Activated CD4-positive, alpha-beta T cell treated with anti-CD3 and anti-CD28 coated beads, Interleukin-2, amount 10 ng/mL, durations not matched to agents 24 days and 14 days (primary cell): ENCODE data around the gene EPHB1. TPM values are rescaled to one million over a fixed set of nuclear protein-coding genes. Genes with fewer than 3 reads are reported as not detected.
"Not testable (repeated sequence)": the region's sequence is repeated elsewhere in the genome, so short reads cannot be mapped to it uniquely, and the experiment has no call there.

Source experiments
- DNase-seq: peaks from one replicate; pipeline ENCODE4 v3.0.0; 2022
- H3K27ac Mint-ChIP-seq: one replicate; pipeline ENCODE4 v1.8.0; 2022; ENCODE audit warnings: mild to moderate bottlenecking, mixed read lengths
- H3K27me3 Mint-ChIP-seq: one replicate; pipeline ENCODE4 v1.8.0; 2022; ENCODE audit warnings: mixed read lengths
- H3K36me3 Mint-ChIP-seq: one replicate; pipeline ENCODE4 v1.8.0; 2022; ENCODE audit warnings: low read depth, mild to moderate bottlenecking, mixed read lengths
- H3K4me1 Mint-ChIP-seq: one replicate; pipeline ENCODE4 v1.8.0; 2021; ENCODE audit warnings: mixed read lengths
- H3K4me3 Mint-ChIP-seq: one replicate; pipeline ENCODE4 v1.8.0; 2022; ENCODE audit warnings: mild to moderate bottlenecking, moderate library complexity, mixed read lengths
- H3K9me3 Mint-ChIP-seq: one replicate; pipeline ENCODE4 v1.8.0; 2021; ENCODE audit warnings: mixed read lengths
- intact Hi-C: fragments of 100-400 bp; cut with micrococcal nuclease; formaldehyde crosslinking; loops from one replicate; pipeline ENCODE4 v1.15.1; 2023
- total RNA-seq: library from RNA; stranded (reverse); gene quantifications from 2 replicates; pipeline ENCODE4 v1.2.3, GENCODE V29; 2022

Gene EPHB1
- total RNA-seq, 1 donor from 2014 or later, result 1.6 TPM

- Mint-ChIP-seq H3K27ac (no peak overlapping the region), H3K36me3 (no peaks in the 10 kb centered on the region), H3K9me3 (no peaks in the 10 kb centered on the region), H3K4me1 (no peaks in the 10 kb centered on the region), H3K27me3 (peaks cover 2% of the 10 kb centered on the region), H3K4me3 (no peak overlapping the region)
- intact Hi-C loops, result no loop called here
- no peak for DNase-seq
These were observed 203.1 kb downstream of the EPHB1 start for GRCh38 chr3:134998158-134998557.

DNA sequence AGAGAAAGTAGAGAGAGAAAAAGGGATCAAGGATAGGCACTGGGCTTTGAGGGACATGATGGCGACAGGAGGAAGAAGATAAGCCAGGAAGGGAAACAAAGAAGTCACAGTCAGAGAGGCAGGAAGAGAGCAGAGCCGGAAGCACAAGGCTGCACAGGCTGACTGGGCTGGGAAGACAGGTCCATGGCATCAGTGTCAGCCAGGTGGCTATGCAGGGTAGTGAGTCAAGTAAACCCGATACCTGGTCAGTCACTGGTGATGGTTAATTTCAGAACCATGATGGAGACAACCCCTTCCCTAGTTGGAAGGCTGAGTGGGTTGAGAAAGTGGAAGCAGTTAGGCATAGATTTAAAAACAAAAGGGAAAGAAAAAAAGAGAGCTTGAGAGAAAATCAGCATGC lies 203.8 kb downstream of the EPHB1 start:
- Mint-ChIP-seq H3K4me1 (no peaks in the 10 kb centered on the region), H3K36me3 (no peaks in the 10 kb centered on the region), H3K4me3 (no peak overlapping the region), H3K27ac (no peak overlapping the region), H3K27me3 (peaks cover 2% of the 10 kb centered on the region), H3K9me3 (no peaks in the 10 kb centered on the region)
- intact Hi-C loops, result no loop called here
- DNase-seq, result no peak

DNA sequence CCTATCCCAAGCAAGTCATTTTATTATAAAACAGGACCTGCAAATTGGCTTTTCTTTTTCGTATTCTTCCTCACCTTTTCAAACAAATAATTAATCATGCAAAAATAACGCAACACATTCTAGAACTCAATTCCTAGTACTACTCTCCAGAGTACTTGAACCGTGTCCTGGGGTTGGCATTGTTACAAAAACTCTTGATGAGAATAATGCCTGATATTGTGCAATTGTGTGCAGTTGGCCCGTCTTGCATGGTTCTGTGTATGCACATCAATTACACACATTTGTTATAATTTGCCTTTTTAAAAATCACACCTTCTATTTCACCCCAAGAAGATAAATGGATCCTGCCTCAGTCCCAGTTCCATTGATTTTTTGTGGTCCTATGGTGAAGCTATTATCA lies 205.4 kb downstream of the EPHB1 start:
- Mint-ChIP-seq H3K4me1 (no peaks in the 10 kb centered on the region), H3K27me3 (peaks cover 2% of the 10 kb centered on the region), H3K9me3 (no peaks in the 10 kb centered on the region), H3K27ac (no peak overlapping the region), H3K36me3 (no peaks in the 10 kb centered on the region), H3K4me3 (no peak overlapping the region)
- intact Hi-C loops, result no loop called here
- DNase-seq, result no peak

DNA sequence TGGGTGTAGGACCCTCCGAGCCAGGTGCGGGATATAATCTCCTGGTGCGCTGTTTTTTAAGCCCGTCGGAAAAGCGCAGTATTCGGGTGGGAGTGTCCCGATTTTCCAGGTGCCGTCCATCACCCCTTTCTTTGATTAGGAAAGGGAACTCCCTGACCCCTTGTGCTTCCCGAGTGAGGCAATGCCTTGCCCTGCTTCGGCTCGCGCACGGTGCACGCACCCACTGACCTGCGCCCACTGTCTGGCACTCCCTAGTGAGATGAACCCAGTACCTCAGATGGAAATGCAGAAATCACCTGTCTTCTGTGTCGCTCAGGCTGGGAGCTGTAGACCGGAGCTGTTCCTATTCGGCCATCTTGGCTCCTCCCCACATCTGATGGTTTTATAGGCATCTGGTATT lies 210.6 kb downstream of the EPHB1 start:
- H3K27me3 Mint-ChIP-seq, H3K4me3 Mint-ChIP-seq, DNase-seq, H3K27ac Mint-ChIP-seq, H3K36me3 Mint-ChIP-seq, H3K4me1 Mint-ChIP-seq, H3K9me3 Mint-ChIP-seq, intact Hi-C loops: not testable (repeated sequence)

- Mint-ChIP-seq H3K9me3 (no peaks in the 10 kb centered on the region), H3K4me3 (no peak overlapping the region), H3K27ac (no peak overlapping the region), H3K4me1 (no peaks in the 10 kb centered on the region), H3K36me3 (no peaks in the 10 kb centered on the region), H3K27me3 (no peaks in the 10 kb centered on the region)
- DNase-seq, result no peak
- intact Hi-C loops, result no loop called here
These were observed 212.5 kb downstream of the EPHB1 start for GRCh38 chr3:135007607-135008006.

- Mint-ChIP-seq H3K36me3 (no peaks in the 10 kb centered on the region), H3K4me1 (no peaks in the 10 kb centered on the region), H3K27me3 (no peaks in the 10 kb centered on the region), H3K27ac (no peak overlapping the region), H3K9me3 (no peaks in the 10 kb centered on the region), H3K4me3 (no peak overlapping the region)
- DNase-seq, result no peak
- intact Hi-C loops, result no loop called here
These were observed 213.3 kb downstream of the EPHB1 start for GRCh38 chr3:135008326-135008725.

- intact Hi-C loops, result no loop called here
- no peak overlapping the region for H3K4me3 Mint-ChIP-seq
- no peak overlapping the region for H3K27ac Mint-ChIP-seq
- DNase-seq, result no peak
- H3K9me3 Mint-ChIP-seq, result no peaks in the 10 kb centered on the region
- no peaks in the 10 kb centered on the region for H3K27me3 Mint-ChIP-seq
- no peaks in the 10 kb centered on the region for H3K36me3 Mint-ChIP-seq
- H3K4me1 Mint-ChIP-seq, result no peaks in the 10 kb centered on the region
These were observed 214.0 kb downstream of the EPHB1 start for GRCh38 chr3:135009014-135009413.

DNA sequence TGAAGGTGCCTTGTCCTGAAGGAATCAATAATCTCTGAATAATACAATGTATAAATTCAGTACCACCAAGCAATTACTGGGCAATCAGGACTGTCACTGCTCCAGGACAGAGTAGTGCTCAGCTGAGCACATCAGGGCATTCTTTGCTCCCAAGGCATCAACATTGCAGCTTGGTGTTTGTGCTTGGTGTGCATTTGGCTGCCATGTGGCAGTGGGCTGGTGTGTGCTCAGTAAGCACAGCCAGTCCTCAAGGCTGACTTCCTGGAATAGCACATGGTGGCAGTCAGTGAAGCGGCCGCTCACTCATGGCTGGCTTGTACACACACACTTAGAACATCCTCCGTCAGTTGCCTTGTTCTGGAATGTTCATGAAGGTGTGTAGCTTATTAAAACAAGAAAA lies 217.0 kb downstream of the EPHB1 start:
- Mint-ChIP-seq H3K9me3 (no peaks in the 10 kb centered on the region), H3K27me3 (no peaks in the 10 kb centered on the region), H3K4me1 (no peaks in the 10 kb centered on the region), H3K4me3 (no peak overlapping the region), H3K27ac (no peak overlapping the region), H3K36me3 (no peaks in the 10 kb centered on the region)
- no peak for DNase-seq
- intact Hi-C loops, result no loop called here

DNA sequence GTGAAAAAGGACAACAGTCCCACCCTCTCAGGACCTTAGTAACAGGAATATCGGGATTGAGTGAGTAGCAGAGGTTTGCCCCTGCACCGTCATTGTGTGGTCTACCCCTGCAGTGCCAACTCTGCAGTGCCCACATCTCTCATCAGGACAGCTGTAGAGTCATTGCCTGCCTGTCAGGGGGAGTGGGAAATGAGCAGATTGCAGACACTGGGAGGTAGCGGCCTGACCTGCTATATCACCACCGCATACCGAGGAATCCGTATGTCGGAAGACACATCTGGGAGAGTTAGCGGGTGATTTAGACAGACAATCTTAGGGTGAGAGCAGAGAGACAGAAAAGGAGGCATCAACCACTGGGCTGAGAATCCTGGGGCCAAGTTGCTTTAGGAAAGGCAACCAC lies 218.1 kb downstream of the EPHB1 start:
- intact Hi-C loops, result no loop called here
- no peaks in the 10 kb centered on the region for H3K36me3 Mint-ChIP-seq
- no peaks in the 10 kb centered on the region for H3K27me3 Mint-ChIP-seq
- H3K4me3 Mint-ChIP-seq, result no peak overlapping the region
- no peak overlapping the region for H3K27ac Mint-ChIP-seq
- no peak for DNase-seq
- no peaks in the 10 kb centered on the region for H3K4me1 Mint-ChIP-seq
- H3K9me3 Mint-ChIP-seq, result no peaks in the 10 kb centered on the region

DNA sequence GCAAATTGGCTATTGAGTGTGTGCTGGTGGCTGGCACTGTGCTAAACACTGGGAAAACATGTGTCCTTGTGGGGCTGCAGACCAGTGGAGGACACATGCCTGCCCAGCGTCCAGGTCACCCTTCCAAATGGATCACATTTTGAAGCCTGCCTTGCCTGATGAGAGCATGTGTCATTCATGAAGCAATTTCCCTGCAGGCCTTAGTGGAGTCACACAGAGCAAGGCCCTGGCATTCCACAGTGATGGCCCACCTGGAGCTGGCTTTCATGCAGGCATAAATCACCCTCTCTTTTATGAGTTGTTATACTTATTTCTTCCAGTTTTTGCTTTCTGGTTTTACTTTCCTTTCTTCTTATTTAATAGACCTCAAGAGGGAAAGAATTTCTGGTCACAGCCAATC lies 219.5 kb downstream of the EPHB1 start:
- Mint-ChIP-seq H3K27ac (no peak overlapping the region), H3K4me1 (peaks cover 2% of the 10 kb centered on the region)

DNA sequence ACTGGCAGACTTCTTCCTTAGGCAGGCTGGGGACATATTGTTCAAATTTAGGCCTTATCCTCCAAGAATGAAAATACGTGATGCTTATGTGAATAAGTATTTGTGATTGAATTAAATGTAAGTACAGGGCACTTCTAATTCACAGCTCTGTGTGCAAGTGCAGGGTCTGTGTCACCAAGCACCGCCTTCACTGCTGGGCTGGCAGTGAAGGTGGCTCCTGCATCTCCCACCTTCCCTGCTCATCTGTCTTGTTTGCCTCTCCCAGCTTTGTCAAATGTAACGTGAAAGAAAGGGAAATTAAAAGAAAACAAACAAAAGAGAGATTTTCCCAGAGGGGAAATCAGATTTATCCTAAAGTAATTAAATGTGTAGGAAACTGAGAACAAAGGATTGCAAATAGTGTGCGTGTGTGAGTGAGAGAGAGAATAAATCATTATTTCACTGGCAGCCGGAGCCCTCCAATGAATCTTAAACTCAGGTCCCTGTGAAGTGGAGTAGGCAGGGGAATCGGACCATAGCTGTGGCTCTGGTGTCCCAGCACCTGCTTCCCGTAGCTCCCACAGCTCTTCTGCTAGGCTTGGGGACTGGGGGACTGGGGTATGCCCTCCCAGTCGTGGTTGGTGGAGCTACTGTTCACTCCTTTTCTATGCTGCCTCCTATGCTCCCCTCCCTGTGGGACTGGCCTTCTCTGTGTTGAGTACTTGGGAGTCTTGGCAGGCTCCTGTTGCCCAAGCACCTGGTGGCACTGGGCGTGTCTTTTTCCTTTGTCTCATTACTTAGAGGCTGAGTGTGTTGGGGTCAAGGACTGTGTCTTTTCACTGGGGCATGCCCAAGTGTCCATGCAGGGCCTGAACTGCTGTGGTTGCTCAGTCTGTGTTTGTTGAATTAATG lies 222.2 kb downstream of the EPHB1 start:
- intact Hi-C loops, result no loop called here
- Mint-ChIP-seq H3K27ac (no peak overlapping the region), H3K36me3 (no peaks in the 10 kb centered on the region), H3K4me1 (peaks cover 2% of the 10 kb centered on the region), H3K4me3 (no peak overlapping the region), H3K27me3 (no peaks in the 10 kb centered on the region), H3K9me3 (no peaks in the 10 kb centered on the region)
- peak; percentile 35 for DNase-seq

More for the DNA sequence above, 219.5 kb downstream of the EPHB1 start:
- Mint-ChIP-seq H3K9me3 (no peaks in the 10 kb centered on the region), H3K27me3 (no peaks in the 10 kb centered on the region), H3K4me3 (no peak overlapping the region), H3K36me3 (no peaks in the 10 kb centered on the region)
- intact Hi-C loops, result no loop called here
- DNase-seq, result no peak

DNA sequence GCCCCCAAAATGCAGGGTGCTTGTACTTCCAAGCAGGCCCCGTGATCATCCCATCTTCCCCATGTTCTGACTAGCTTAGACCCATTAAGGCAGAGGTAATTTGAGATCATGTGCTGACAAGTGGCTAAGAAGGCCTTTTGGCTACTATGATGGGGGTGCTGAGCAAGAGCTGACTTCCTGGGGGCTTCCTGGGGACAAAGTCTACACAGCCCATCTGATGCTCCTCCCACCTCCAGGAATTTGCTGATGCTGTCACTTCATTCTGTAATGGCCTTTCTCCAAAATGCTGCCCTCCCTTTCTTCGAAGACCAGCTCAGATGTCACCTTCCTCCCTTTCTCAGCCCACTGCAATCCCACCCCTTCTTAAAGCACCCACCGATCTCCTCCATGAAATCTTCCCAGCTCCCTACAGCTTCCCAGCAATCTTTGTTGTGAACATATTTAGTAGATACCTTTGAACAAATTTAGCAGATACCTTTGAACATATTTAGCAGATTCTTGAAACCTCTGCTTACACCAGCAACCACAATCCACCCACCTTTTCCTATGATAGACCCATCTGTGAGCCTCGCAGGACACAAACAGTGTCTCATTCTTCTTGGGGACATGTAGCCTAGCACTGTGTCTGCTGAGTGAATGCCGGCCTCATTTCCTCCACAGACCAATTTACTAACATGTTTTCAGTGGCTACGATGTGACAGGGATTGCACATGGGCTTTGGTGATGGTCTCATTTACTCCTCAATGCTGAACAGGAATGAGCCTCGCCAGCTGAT lies 223.3 kb downstream of the EPHB1 start:
- no peak for DNase-seq
- intact Hi-C loops, result no loop called here
- Mint-ChIP-seq H3K4me1 (peaks cover 2% of the 10 kb centered on the region), H3K27ac (no peak overlapping the region), H3K9me3 (no peaks in the 10 kb centered on the region), H3K36me3 (no peaks in the 10 kb centered on the region), H3K4me3 (no peak overlapping the region), H3K27me3 (no peaks in the 10 kb centered on the region)

GRCh38 chr3:135020181-135020580 lies 225.1 kb downstream of the EPHB1 start:
- Mint-ChIP-seq H3K9me3 (no peaks in the 10 kb centered on the region), H3K4me3 (no peak overlapping the region), H3K27ac (no peak overlapping the region), H3K27me3 (no peaks in the 10 kb centered on the region), H3K4me1 (peaks cover 2% of the 10 kb centered on the region), H3K36me3 (no peaks in the 10 kb centered on the region)
- intact Hi-C loops, result no loop called here
- peak; percentile 39 for DNase-seq

DNA sequence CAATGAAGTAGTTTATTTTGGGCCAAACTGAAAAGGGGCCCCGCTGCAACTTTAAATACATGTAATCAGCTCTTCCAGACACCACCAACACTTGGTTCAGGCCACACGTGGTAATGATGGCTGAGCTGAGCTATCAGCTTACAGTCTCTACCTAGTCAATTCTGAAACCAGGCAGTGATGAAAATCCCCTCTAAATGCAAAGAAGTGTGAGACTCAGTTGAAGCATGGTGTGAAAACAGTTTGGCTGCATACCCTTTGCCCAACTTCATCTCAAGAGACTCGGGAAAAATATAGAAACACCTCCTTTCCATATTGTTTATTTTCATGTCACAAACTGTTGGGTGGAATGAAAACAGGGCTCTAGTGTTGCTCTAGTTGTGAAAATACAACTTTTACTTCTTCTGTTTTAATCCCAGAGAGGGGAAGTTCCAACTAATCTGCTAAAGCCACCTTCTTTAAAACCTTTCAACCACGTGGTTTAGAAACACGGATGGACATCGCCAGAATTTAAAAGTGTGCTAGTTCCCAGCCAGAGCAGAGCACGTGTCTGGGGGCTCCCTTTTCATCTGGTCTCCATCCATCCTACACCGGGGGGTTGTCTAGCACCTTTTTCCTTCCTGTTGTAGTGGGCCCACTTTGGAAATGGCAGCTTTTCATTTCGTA lies 229.1 kb downstream of the EPHB1 start:
- peak; percentile 45 for DNase-seq
- no peaks in the 10 kb centered on the region for H3K36me3 Mint-ChIP-seq
- no peaks in the 10 kb centered on the region for H3K4me1 Mint-ChIP-seq
- H3K9me3 Mint-ChIP-seq, result no peaks in the 10 kb centered on the region
- intact Hi-C loops, result no loop called here
- H3K4me3 Mint-ChIP-seq, result no peak overlapping the region
- no peaks in the 10 kb centered on the region for H3K27me3 Mint-ChIP-seq
- H3K27ac Mint-ChIP-seq, result no peak overlapping the region
